Measurements from ENCODE around the gene SSU72.

SSU72 gene

DNA sequence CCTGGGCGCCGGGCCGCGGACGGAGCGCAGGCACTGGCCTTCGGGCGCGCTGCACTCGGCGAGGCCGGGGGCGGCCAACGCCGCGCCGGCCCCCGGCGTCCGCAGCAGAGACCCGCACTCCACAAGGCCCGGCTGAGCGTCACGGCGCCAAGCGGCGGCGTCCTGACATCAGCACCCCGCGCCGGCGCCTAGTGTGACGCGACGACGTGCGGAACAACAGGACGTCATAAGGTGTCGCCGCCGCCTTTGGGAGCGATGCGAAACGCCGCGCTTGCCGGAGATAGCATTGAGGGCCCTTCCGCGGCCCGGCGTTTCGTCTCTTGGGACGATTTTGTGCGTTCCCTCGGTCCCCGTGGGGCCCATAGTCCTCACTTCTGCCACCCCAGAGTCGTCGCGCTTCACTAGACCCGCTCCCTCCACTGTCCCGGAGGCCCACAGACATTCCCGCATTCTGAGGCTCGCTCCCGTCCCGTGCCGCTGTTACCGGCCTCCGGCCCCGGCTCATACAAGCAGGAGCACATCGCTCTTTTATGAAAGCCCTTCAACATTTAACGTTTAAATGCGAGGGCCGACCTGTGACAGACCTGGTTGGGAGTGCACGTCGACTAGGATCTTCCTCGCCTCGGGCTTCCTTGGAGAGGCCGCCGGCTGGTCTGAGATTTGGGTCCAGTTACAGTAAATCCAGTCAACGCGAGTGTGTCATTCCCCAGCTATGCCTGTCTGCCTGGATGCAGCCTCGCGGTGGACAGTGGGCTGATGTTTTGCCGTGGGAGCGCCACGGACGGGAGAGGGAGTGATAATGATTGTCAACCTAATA, at the start of gene SSU72:
SSU72 (minus strand) TSS at position 143 of the 817 bp plus-strand sequence. CDS start 306 bp downstream, outside the sequence.
- DNase-seq (ENCODE audit: low read depth in 1 of 2, low spot score in 1 of 2): peak; percentile 80 to 88

DNA sequence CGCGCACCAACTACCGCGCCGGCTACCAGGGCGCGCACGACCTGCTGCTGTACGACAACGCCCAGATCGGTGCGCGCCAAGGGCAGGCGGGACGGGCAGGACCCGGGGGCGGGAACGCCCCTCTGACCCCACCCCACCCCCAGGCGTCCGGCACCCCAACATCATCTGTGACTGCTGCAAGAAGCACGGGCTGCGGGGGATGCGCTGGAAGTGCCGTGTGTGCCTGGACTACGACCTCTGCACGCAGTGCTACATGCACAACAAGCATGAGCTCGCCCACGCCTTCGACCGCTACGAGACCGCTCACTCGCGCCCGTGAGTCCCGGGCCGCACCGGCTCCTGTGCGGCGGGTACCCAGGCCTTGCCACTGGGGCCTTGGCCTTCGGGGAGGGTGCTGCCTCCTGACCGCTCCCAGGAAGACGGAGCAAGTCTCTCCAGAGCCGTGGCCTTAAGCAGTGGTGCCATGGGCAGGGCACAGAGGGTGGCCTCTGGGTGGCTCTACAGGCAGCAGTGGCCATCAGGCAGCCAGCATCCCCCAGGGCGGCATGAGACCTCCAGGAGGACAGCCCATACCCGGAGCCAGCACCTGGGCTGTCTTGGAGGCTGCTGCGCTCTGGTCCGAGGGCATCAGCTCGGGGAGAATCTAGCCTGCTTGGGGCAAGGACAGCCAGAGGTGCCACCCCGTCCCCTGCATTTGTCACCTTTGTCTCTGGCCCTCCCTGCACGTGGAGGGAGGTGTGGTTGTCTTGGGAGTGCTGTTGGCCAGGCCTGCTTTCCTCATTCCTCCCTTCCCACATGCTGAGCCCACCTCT, 49.2 kb upstream of the SSU72 start:
- no peak for DNase-seq (ENCODE audit: low read depth in 1 of 2, low spot score in 1 of 2)

DNA sequence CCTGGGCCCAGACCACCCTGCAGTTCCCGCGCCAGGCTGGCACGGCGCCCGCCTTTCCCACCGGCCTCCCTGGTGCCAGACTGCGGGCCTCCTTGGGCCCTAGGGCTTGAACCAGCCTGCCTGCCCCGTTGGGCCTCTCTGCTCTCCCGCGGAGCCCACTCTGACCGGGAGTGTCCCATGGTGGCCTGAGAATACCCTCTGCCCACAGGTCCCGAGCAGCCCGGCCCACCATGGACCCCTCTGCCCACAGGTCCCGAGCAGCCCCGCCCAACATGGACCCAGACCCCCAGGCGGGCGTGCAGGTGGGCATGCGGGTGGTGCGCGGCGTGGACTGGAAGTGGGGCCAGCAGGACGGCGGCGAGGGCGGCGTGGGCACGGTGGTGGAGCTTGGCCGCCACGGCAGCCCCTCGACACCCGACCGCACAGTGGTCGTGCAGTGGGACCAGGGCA, 48.5 kb upstream of the SSU72 start:
- no peak for DNase-seq (ENCODE audit: low read depth in 1 of 2, low spot score in 1 of 2)

DNA sequence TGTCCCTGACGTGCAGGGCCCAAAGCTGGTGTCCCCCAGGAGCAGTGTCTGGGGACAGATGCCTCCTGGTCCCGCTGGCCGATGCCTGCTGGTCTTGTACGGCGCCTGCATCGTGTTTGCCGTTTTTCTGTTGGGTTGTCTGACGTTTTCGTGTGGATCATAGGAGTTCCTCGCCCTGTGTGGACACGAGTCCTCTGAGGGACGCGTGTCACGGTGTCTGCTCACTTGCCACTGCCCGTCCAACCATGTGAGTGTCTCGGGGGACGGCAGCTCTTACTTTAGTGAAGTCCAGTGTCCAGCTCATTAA, 48.1 kb upstream of the SSU72 start:
- DNase-seq (ENCODE audit: low read depth in 1 of 2, low spot score in 1 of 2): no peak

DNA sequence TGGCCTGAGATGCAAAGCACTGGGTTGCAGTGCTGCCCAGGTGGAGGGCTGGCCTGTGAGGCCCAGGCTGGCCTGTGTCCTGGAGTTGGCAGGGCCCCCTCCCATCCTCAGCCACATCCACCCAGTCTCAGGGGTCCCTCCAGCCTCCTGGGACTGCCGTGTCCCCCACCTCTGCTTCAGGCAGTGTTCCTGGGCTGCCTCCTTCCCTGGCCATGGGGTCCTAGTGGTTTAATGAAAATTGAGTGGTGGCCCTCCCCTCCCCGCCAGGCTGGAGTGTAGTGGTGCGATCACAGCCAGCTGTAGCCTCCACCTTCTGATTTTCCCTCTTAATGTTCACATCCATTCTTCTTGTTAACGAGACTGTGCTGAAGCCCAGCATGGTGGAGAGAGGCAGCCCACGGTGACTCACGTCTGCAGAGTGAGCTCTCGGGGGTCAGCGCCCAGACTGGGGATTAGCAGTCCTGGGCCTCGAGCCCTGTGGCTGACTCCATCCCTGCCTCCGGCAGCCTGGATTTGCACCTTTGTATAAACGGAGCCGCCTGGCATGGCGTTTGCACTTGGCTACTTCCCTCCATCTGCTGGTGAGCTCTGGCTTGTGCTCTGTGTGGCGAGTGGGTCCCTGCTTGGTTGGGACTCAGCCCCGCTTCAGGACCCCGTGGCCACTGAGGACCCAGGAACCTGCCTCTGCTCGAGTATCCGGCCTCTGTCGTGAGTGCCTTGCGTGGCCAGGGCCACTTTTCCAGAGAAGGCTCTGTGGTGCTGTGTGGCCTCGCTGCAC, 47.5 kb upstream of the SSU72 start:
- DNase-seq (ENCODE audit: low read depth in 1 of 2, low spot score in 1 of 2): no peak

DNA sequence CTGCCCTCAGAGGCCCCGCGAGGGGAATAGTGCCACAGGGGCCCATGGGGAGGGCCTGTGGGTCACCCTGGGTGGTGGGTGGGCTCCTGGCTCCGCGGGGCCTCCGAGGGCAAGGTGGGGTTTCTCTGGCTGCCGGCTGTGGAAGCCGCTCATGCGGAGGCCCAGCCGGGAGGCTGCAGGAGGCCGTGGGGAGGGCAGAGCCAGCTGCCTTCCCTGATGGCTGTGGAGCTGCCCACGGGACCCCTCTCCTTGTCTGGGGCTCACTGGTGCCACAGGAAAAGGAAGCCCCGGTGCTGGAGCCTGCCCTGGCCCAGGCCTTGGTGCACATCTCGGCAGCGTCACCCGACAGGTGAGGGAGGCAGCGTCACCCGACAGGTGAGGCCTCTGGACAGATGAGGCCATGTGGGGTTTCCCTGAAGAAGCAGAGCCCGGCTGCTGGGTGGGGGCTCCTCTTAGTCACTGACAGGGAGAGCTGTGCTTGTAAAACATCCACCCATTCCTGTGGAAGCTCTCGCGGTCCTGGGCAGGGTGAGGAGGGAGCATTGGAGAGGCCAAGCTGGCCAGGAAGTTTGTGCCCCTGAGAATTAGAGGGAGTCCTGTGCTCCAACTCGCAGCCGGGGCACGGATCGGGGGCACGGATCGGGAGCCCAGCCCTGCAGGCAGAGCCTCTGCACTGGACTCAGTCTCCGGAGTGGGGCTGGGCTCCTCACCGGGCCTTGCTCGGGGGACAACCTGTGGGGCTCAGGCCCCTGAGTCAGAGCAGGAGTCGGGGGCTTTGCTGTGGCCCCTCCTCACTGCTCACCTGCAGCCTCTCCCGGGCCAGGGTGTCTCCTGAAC, 46.7 kb upstream of the SSU72 start:
- no peak for DNase-seq (ENCODE audit: low read depth in 1 of 2, low spot score in 1 of 2)

DNA sequence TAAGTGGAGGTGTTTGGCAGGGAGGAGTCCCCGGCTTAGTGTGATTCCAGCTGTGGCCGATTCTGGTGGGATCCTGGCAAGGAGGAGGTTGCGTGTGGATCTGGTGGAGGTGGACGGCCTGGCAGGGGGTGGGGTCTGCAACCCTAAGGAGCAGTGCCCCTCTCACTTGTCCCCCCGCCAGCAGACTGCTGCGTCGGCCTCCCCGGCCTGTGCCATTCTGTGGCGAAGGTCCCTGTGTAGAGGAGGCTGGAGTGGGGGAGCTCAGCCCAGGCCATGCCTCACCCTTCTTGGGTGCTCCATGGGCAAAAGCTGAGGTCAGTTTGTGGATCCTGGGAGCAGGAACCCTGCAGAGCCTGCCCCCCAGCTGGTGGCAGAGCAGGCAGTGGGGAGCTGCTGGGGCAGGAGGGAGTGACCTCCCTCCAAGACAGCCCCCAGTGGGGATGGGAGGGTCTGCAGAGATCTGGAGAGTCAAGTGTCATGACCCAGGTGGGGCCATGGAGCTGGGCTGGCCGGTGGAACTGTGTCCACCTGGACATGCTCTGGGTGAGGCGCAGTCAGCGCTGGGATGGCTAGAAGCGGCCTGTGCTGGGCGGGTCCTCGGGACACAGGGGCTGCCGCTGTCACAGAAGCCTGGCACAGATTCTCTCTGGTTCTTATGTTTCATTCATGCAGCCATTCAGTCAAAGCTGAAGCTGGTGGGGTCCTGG, 45.9 kb upstream of the SSU72 start:
- DNase-seq (ENCODE audit: low read depth in 1 of 2, low spot score in 1 of 2): no peak

DNA sequence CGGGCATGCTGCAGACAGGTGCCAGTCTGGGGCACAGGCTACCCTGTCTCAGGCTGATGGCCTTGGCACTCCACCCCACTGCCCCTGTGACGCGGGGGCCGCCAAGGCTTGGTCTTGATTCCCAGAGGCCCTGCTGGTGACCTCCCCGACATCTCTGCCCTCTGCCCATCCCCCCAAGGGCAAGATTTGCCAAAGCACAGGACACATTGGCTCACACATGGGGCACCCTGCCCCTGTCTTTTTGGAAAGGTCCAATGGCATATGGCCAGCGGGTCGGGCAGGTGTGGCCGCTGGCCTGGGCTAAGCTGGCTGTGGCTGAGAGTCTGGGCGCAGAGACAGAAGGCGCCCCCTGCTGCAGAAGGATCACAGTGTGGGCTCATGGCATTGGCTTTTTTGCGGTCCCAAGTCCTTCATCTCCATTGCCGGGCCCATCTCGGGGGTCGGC, 45.3 kb upstream of the SSU72 start:
- DNase-seq (ENCODE audit: low read depth in 1 of 2, low spot score in 1 of 2): no peak

DNA sequence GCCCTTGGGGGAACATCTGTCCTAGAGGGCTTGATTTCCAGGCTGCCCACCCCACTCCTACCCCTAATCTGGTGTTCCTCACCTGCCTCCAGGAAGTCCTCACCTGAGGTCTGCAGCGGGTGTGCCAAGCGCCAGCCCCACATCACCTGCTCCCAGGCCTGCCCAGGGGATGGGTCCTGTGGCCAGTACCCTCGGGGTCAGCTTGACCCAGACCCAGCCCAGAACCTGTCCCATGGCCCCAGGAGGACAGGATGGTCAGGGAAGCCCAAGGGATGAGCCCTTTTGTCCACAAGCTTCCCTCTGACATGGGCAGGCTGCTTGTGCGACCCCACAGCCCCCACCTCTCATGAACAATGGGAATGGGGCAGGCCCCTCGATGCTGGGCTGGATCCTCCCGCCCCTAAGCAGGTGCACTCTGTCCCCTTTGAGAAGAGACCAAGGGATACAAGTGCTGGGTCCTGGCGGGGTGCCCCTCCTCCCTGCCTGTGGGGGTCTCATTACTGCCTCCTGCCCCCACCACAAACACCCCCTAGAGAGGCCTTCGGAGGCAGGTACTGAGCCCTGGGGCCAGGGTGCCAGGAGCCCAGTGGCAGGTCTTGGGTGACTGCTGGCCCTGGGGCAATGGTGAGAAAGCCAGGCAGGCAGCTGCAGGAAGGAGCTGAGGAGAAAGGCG, 43.9 kb upstream of the SSU72 start:
- no peak for DNase-seq (ENCODE audit: low read depth in 1 of 2, low spot score in 1 of 2)

DNA sequence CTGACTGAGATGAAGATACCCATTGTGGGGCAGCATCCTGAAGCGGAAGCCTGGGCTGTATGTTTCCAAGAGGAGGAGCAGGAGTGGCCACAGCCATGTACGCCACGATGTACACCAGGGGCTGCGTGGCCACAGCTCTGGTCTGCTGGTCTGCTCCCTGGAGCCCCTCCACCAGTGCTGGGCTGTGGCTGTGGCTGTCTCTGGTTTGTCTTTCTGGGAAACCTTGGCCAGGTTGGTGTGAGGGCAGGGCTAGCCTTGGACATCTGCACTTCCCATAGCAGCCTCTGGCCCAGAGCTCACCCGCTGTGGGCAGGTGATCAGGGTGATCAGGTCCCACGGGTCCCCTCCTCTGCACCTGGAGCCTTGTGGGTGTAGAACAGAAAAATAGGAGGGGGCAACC, 43.3 kb upstream of the SSU72 start:
- DNase-seq (ENCODE audit: low read depth in 1 of 2, low spot score in 1 of 2): no peak

DNA sequence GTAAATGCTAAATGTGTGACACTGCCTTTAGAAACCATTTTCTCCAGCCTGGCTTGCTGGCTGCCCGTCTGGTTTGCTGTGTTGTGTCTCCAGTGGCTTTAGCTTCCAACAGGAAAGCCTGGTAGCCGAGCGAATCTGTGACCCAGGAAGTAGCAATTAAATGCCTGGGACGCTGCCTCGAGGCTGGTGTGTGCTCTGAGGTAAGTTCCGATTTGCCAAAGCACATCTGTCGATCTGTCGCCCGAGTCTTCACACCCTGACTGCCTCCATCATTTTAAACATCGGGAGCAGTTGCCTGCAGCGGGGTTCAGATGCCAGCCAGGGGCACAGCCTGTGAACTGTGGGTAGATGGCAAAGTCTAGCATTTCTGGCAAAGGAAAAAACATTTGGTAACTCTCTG, 42.9 kb upstream of the SSU72 start:
- DNase-seq (ENCODE audit: low read depth in 1 of 2, low spot score in 1 of 2): no peak

DNA sequence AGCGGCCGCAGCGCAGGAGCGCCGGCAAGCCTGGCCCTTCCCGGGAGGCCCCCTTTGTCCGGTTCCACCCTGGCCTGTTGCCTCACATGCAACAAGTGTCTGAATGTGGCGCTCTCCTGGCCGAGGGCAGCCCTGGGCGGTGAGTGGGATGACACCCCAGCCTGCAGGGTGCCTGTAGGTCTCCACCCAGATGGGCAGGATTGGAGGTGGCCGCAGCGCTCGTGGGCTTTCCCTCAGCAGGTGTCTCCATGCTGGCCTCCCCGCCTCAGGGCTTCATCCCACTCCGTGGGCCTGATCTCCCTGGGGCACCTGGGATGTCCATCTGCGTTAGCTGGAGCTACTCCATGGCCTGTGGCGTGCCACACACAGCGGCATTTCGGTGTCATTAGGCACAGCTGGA, 42.2 kb upstream of the SSU72 start:
- DNase-seq (ENCODE audit: low read depth in 1 of 2, low spot score in 1 of 2): no peak

DNA sequence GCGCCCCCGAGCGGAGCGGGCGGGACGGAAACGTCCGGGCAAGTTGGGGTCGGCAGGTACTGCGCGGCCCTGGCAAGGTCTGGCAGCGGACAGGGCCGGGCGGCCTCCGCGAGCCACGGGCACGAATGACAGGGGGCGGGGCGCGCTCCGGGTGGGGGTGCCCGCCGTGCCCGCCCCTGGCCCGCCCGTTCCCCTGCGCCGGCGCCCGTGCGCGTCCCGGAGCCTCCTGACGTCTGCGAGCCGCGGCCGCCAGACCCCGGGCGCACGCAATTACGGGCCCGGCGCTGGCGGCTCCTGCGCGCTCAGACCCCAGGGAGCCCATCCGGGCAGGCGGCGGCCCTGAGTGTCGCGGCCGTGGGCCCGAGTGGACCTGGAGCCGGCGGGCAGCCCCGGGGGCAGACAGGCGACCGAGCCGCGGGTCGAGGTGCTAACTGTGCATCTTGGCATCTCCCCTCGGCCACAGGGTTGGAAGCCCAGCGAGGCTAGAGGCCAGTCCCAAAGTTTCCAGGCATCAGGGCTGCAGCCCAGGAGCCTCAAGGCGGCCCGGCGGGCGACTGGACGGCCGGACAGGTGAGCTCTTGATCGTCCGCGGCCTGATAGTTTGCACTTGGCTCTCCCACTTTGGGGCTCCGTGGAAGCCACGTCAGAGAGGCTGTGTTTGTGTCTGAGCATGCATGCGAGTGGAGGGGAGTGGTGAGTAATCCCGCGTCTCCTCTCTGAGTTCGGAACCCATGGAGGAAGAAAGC, 41.6 kb upstream of the SSU72 start:
- no peak for DNase-seq (ENCODE audit: low read depth in 1 of 2, low spot score in 1 of 2)

DNA sequence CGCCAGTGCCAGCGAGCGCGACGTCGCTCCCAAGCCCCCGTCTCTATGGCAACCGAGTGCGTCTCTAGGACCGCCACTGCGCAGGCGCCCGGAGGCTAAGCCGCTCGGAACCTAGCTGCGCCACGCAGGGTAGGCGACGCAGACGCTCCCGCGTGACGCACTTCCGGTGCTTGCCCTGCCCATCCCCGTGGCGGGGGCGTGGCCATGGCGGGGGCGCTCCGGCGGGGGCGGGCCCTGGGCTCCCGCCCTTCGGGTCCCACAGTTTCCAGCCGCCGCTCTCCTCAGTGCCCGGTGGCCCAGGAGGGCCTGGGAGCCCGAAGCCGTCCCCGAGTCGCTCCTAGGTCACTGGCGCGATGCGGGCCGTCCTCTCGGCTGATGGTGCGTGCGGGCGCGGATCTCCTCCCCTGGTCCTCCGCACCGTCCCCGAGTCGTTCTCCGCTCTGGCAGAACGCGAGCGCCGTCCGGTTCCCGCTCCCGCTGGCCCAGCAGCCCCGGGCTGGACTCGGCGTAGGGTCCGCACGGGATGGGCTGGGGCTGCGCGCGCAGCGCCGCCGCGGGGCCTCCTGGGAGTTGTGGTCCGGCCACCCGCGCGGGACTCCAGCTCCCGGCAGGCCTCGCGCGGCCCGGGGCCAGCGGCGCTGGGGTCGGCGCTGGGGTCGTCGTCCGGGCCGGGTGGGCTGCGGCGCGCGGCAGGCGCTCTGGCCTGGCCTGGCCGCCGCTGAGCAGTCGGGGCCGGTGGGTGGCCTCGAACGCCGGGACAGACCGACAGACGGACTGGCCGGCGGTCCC, 40.8 kb upstream of the SSU72 start, which contains the start of gene MIB2:
MIB2 (plus strand) TSS at position 245 of the 789 bp plus-strand sequence. CDS start 7,953 bp downstream, outside the sequence.
- DNase-seq (ENCODE audit: low read depth in 1 of 2, low spot score in 1 of 2): peak; percentile 98

DNA sequence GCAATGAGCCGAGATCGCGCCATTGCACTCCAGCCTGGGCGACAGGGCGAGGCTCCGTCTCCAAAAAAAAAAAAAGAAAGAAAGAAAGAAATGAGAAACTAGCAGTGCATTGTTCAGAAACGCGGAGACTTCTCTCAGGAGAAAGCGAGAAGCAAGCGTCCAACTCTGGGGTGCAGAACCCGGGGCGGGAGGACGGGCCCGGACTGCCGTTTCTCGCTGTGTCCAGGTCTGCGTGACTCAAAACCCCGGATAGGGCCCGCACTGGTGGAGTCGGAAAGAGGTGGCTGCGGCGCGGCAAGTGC, 40.2 kb upstream of the SSU72 start:
- no peak for DNase-seq (ENCODE audit: low read depth in 1 of 2, low spot score in 1 of 2)

DNA sequence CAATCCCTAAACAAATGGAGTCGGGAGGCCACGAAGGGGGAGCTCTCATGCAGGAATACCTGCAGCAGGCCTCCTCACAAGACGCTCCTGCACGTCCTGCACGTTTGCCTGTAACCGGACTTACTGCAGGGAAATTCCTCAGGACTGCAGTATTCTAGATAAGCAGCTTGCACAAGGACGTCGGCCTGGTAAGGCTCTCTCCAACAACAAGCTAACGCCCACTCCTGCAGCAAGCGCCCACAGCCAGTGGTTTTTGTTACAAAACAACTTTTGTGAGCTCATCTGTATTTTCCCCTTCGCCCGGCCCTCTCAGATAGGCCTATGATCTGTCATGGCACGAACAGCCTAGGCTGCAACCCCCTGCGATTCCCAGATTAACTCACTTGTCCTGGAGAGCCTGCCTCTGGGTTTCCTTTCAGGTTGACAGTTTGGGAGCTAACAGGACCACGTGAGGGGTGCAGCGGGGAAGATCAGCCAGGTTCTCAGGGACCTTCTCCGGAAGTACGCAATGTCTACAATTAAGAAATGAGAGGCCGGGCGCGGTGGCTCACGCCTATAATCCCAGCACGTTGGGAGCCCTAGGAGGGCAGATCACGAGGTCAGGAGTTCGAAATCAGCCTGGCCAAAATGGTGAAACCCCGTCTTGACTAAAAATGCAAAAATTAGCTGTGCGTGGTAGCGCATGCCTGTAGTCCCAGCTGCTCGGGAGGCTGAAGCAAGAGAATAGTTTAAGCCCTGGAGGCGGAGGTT, 39.7 kb upstream of the SSU72 start:
- peak in 1 of 2 donors; percentile 38 for DNase-seq (ENCODE audit: low read depth in 1 of 2, low spot score in 1 of 2)

DNA sequence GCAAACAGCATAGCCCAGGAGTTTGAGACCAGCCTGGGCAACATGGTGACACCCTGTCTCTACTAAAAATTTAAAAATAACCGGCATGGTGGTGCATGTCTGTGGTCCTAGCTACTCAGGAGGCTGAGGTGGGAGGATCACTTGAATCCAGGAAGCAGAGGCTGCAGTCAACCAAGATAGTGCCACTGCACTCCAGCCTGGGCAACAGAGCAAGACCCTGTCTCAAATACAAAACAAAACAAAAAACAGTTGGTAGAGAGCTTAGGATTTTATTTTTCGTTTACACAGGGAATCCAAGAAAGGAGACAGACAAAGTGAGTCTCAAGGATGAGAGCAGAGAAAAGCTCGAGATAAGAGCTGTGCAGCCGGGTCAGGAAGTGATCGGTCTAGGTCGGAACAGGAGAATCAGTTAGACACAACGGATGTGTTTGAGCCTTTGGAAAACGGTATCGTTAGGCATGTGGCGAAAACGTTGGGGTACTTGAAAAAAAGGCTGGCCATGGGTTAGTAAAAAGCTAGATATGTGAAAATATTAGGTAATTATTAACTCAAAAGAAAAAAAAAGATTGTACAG, 38.9 kb upstream of the SSU72 start:
- DNase-seq (ENCODE audit: low read depth in 1 of 2, low spot score in 1 of 2): no peak
